GM23248 (cell line): Measurements from ENCODE around the gene DUSP2. TPM values are rescaled to one million over a fixed set of nuclear protein-coding genes. Genes with fewer than 3 reads are reported as not detected.

Experiments used
- DNase-seq: peaks from one replicate; pipeline ENCODE4 v3.0.0-alpha.2; 2015
- H2AFZ ChIP-seq: fragments of 200-600 bp; sonication (generic); 2 replicates; pipeline ENCODE4 v1.6.1; 2016; ENCODE audit warnings: antibody characterized with exemption
- H3F3A ChIP-seq: fragments of 200-600 bp; sonication (generic); 2 replicates; pipeline ENCODE4 v1.6.1; 2016; ENCODE audit warnings: mild to moderate bottlenecking, antibody characterized with exemption, mixed run types; ENCODE audit not compliant: insufficient read depth
- H3K27ac ChIP-seq: fragments of 200-600 bp; sonication (generic); 2 replicates; pipeline ENCODE4 v1.5.1; 2016; ENCODE audit warnings: mild to moderate bottlenecking
- H3K27me3 ChIP-seq: fragments of 200-600 bp; sonication (generic); replicated peaks from 2 replicates; pipeline ENCODE4 v1.6.1; 2016; ENCODE audit warnings: mild to moderate bottlenecking; ENCODE audit not compliant: insufficient read depth
- H3K36me3 ChIP-seq: fragments of 200-600 bp; sonication (generic); 2 replicates; pipeline ENCODE4 v1.6.1; 2016; ENCODE audit warnings: low read depth, mild to moderate bottlenecking
- H3K4me1 ChIP-seq: fragments of 200-600 bp; sonication (generic); 2 replicates; pipeline ENCODE4 v1.6.1; 2016; ENCODE audit warnings: mild to moderate bottlenecking; ENCODE audit not compliant: insufficient read depth
- H3K4me2 ChIP-seq: fragments of 200-600 bp; sonication (generic); one replicate; pipeline ENCODE4 v1.6.1; 2016; ENCODE audit warnings: mild to moderate bottlenecking; ENCODE audit not compliant: unreplicated experiment
- H3K4me3 ChIP-seq: fragments of 200-600 bp; sonication (generic); 2 replicates; pipeline ENCODE4 v1.5.1; 2016; ENCODE audit warnings: mild to moderate bottlenecking
- H3K79me2 ChIP-seq: fragments of 200-600 bp; sonication (generic); 2 replicates; pipeline ENCODE4 v1.6.1; 2016; ENCODE audit warnings: mild to moderate bottlenecking; ENCODE audit not compliant: insufficient read depth
- H3K9ac ChIP-seq: fragments of 200-600 bp; sonication (generic); 2 replicates; pipeline ENCODE4 v1.6.1; 2016; ENCODE audit warnings: mild to moderate bottlenecking
- H3K9me2 ChIP-seq: fragments of 200-600 bp; sonication (generic); 2 replicates; pipeline ENCODE4 v1.6.1; 2016; ENCODE audit warnings: mixed run types, mild to moderate bottlenecking, moderate library complexity; ENCODE audit not compliant: insufficient read depth
- H3K9me3 ChIP-seq: fragments of 200-600 bp; sonication (generic); one replicate; pipeline ENCODE4 v1.6.1; 2017; ENCODE audit warnings: low read depth
- H4K20me1 ChIP-seq: fragments of 200-600 bp; sonication (generic); 2 replicates; pipeline ENCODE4 v1.6.0; 2016; ENCODE audit not compliant: insufficient read depth
- EZH2 ChIP-seq: fragments of 200-600 bp; sonication (generic); IDR thresholded peaks from 2 replicates; pipeline ENCODE4 v1.6.1; 2018; ENCODE audit warnings: antibody characterized with exemption, mild to moderate bottlenecking; ENCODE audit not compliant: insufficient read depth, poor library complexity, severe bottlenecking
- EZH2phosphoT487 ChIP-seq: fragments of 200-600 bp; sonication (generic); IDR thresholded peaks from 2 replicates; pipeline ENCODE4 v1.6.1; 2018; ENCODE audit warnings: antibody characterized with exemption, moderate library complexity, mild to moderate bottlenecking, low read depth; ENCODE audit not compliant: insufficient read depth
- WGBS, 2 experiments: methylation state at CpG; one replicate each; pipeline ENCODE4 v1.1.6; 2015 to 2017; ENCODE audit warnings: low lambda C conversion rate in 2 of 2, low coverage in 1 of 2; ENCODE audit errors: missing lambda C conversion rate in 2 of 2; 5-methylcytosine and 5-hydroxymethylcytosine counted together
- in situ Hi-C: fragments of 300-500 bp; cut with MboI; formaldehyde crosslinking; loops from 2 replicates; pipeline ENCODE4 v1.15.0; 2020
- polyA plus RNA-seq: library from polyadenylated mRNA; unstranded; fragments of >200 nt; fragmentation: Nextera tagmentation; extraction: Ambion mirVana; gene quantifications from 2 replicates; pipeline ENCODE4 v1.2.1, GENCODE V29; 2016
- total RNA-seq: library from RNA; depleted of rRNA; stranded (reverse); fragments of >200 nt; shearing (Covaris generic); gene quantifications from 2 replicates; pipeline ENCODE4 v1.2.3, GENCODE V29; 2014

The DUSP2 gene
- total and polyA plus RNA-seq, 2 experiments from 2014 or later, result 3.1 to 8.8 TPM

- Histone ChIP-seq H3K4me1 (no peaks in the 10 kb centered on the region), H3F3A (no peaks in the 10 kb centered on the region), H3K27me3 (no peaks in the 10 kb centered on the region), H3K9ac (no peak overlapping the region), H3K4me3 (no peak overlapping the region), H4K20me1 (no peaks in the 10 kb centered on the region), H3K9me3 (no peaks in the 10 kb centered on the region), H3K4me2 (no peak overlapping the region), H3K79me2 (no peaks in the 10 kb centered on the region), H3K27ac (no peak overlapping the region), H3K9me2 (no peaks in the 10 kb centered on the region), H3K36me3 (no peaks in the 10 kb centered on the region), H2AFZ (no peak overlapping the region)
- in situ Hi-C loops, result no loop called here
- TF ChIP-seq EZH2phosphoT487 (no peak), EZH2 (no peak)
- no peak for DNase-seq
- WGBS, 2 experiments, result 75 to 78% methylated on average over 8 to 12 of the region's 12 CpGs
Observed at GRCh38 chr2:96099861-96100798, 45.1 kb downstream of the DUSP2 start.

DNA sequence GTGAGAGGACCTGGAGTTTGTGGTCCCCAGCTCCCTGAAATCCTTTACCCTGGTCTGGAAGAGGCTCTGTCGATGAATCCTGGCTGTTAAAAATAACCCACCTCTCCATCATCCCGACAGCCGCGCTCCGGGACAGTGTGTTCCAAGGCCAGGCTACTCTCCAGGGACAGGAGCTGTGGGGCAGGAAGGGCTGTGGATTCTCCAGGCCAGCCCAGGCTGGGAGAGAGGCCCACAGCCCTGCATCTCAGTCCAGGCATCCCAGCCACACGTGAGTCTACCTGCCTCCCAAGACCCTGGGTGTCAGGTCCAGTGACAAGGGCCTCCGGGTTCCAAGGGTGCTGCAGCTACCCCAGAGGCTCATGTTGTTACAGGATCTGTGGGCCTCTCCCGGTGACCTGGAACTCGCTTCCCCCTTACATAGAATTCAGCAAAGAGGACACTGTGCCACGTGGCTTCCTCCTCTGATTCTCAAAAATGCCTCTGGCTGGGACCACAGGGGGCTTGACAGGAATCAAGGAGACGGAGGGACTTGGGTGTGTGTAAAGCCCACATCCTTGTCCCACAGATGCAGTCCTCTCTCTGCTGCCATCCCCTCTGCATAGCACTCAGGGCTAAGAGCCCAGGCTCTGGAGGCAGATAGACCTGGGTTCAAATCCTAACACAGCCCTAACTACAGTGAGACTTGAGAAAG, 46.2 kb downstream of the DUSP2 start:
- Histone ChIP-seq H3K9me2 (no peaks in the 10 kb centered on the region), H3K4me1 (no peaks in the 10 kb centered on the region), H4K20me1 (no peaks in the 10 kb centered on the region), H3K9ac (no peak overlapping the region), H3K36me3 (no peaks in the 10 kb centered on the region), H3F3A (no peaks in the 10 kb centered on the region), H3K27ac (no peak overlapping the region), H2AFZ (no peak overlapping the region), H3K9me3 (no peaks in the 10 kb centered on the region), H3K79me2 (no peaks in the 10 kb centered on the region), H3K4me3 (no peak overlapping the region), H3K4me2 (no peak overlapping the region), H3K27me3 (peaks cover 5% of the 10 kb centered on the region)
- no peak for DNase-seq
- no peak for TF ChIP-seq EZH2
- no peak for TF ChIP-seq EZH2phosphoT487
- 70 to 74% methylated on average over 11 of the region's 11 CpGs for WGBS, 2 experiments
- in situ Hi-C loops, result no loop called here

DNA sequence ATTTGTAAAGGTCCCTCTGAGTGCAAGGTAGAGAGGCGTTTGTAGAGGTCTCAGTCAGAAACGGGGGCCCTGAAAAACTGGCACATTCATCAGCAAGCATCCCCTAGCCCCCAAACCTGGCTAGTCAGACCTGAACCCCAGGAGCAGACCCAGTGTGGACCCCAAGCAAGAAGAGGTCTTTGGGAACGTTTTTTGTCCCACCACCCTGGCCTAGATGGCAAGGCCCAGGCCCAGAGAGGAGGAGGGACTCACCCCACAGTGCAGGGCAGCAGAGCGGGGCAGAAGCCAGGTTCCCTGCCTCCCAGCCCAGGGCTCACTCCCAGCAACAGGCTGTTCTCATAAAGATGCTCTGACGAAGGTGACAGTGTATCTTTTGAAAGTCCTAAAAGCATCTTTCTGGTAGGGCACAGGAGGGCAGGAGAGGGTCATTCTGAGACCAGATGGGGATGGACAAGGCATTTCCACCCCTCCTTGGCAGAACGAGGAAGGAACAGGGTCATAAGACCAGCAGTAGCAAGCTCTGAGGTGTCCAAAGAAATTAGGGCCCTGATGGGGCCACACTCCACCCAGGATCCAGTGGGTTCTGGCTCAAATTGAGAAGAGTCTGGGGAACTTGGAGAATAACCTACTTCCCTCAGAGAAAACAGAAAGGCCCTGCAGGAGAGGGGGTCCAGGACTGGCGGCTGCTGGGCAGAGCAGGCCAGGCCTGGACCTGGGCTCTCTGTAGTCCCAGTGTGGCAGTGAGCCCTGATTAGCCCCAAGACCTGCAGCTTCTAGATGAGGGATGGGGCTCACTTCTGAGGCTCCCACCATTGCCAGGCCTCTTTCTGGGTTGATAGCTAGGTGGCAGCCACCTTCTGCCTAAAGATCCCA, 47.1 kb downstream of the DUSP2 start:
- TF ChIP-seq EZH2 (no peak), EZH2phosphoT487 (no peak)
- WGBS, 2 experiments, result 58 to 65% methylated on average over 7 of the region's 7 CpGs
- Histone ChIP-seq H3K4me1 (no peaks in the 10 kb centered on the region), H2AFZ (no peak overlapping the region), H3K9ac (no peak overlapping the region), H3K36me3 (no peaks in the 10 kb centered on the region), H3K79me2 (no peaks in the 10 kb centered on the region), H3K9me2 (no peaks in the 10 kb centered on the region), H3K4me3 (no peak overlapping the region), H3K9me3 (no peaks in the 10 kb centered on the region), H3K4me2 (no peak overlapping the region), H4K20me1 (no peaks in the 10 kb centered on the region), H3K27me3 (peaks cover 14% of the 10 kb centered on the region), H3K27ac (no peak overlapping the region), H3F3A (no peaks in the 10 kb centered on the region)
- in situ Hi-C loops, result no loop called here
- no peak for DNase-seq

DNA sequence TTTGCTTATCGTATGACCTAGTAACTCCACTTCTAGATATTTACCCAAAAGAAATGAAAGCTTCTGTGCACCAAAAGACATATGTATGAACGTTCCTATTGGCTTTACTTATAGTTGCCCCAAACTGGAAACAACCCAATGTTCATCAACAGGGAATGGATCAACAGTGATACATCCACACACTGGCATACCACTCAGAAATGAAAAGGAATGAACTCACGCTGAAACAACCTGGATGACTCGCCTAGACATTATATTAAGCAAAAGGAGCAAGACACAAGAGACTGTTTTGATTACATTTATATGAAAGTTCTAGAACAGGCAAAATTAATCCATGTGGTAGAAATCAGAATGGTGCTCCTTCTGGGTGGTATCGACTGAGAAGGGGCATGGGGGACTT, 47.8 kb downstream of the DUSP2 start:
- Histone ChIP-seq H3K79me2 (no peaks in the 10 kb centered on the region), H3K4me3 (no peak overlapping the region), H3K9me2 (no peaks in the 10 kb centered on the region), H4K20me1 (no peaks in the 10 kb centered on the region), H3K27ac (no peak overlapping the region), H3K4me1 (no peaks in the 10 kb centered on the region), H3K27me3 (peaks cover 15% of the 10 kb centered on the region), H3K9me3 (no peaks in the 10 kb centered on the region), H2AFZ (no peak overlapping the region), H3K4me2 (no peak overlapping the region), H3K9ac (no peak overlapping the region), H3F3A (no peaks in the 10 kb centered on the region), H3K36me3 (no peaks in the 10 kb centered on the region)
- WGBS, 2 experiments, result 64 to 65% methylated on average over 5 of the region's 5 CpGs
- DNase-seq, result no peak
- in situ Hi-C loops, result no loop called here
- TF ChIP-seq EZH2, result no peak
- no peak for TF ChIP-seq EZH2phosphoT487
